Testis (tissue), 2 donors: Measurements from ENCODE around the gene PDK3.

Source experiments
- CTCF ChIP-seq, 3 experiments: fragments of 450-650 bp in 2 of 3; fragments of 200-600 bp in 1 of 3; sonication (generic) in 1 of 3; IDR thresholded peaks; one replicate each; pipeline ENCODE4 v1.5.1; 2016 to 2019; ENCODE audit warnings: antibody characterized with exemption in 3 of 3, mild to moderate bottlenecking in 2 of 3, moderate library complexity in 1 of 3
- POLR2A ChIP-seq: fragments of 450-650 bp; IDR thresholded peaks from one replicate; pipeline ENCODE4 v1.6.1; 2017; ENCODE audit warnings: antibody characterized with exemption, mild to moderate bottlenecking, moderate library complexity

DNA sequence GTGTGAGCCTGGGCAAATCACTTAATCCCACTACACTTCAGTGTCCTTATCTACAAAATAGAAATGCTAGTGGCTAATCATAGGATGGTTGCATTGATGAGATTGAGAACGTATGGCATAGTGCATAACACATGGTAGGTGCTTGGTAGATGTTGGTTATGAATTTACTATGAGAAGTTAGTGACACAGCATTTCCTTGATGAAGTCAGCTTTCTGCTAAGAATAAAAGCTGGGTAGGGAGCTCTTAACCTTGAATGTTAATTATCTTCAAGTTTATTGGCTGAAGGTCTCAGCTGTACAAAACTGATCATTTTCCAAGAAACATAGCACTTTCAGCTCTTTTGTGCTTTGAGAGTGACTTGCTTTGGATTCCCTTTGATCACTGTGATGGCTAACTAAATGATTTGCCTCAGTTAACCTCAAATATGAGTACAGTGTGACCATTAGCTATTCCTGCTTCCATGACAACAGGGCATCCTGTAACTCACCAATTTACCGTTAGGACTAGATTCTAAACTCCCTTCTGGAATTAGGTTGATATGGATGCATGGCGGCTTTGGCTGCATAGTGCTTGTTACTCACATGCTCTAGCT, 17.8 kb downstream of the PDK3 start:
- TF ChIP-seq CTCF (IDR thresholded peaks at IDR 0.05) (no peak), POLR2A (no peak)
